Measurements from ENCODE around the gene PSMB11. TPM values are rescaled to one million over a fixed set of nuclear protein-coding genes. Genes with fewer than 3 reads are reported as not detected.

The PSMB11 gene
- total RNA-seq, 1 donor = not detected

DNA sequence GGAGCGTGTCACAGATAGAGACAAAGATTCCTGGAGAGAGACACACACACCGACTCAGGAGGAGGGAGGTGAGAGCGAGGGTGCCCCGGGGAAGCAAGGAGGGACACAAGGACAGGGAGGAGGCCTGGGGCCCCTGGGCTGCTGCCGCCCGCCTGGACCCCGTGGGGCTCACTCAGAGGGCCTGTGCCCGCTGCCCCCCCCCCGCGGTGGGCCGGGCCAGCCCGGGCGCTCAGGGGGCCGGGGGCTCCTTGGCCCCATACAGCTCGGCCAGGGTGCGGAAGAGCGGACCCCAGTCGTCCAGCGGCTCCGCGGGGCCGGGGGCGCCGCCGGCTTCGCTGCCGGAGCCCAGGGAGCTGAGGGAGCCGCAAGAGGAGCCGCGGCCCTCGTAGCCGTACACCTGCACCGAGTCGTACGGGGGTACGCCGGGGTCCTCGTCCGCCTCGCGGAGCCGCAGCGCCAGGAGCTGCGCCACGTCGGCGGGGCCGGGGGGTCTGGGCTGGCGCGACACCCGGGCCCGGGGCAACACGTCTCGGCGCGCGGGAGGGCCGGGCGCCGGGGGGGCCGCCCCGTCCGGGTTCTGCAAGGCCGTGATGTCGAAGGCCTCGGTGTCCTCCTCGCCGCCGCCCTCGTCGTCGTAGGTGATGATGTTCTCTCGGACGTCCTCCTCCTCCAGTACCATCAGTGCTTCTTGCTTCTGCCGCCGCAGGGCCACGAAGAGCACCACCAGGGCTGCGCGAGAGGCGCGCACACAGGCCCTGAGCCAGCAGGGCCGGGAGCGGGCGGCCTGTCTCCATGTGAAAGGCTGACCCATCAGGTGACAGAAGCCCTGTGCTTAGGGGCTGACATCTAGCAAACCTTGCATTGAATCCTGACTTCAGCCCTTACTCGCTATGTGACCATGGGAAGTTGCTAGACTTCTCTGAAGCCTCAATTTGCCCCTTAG lies 6.0 kb downstream of the PSMB11 start:
- Histone ChIP-seq H3K4me1 (ENCODE audit: insufficient read depth, low read length) (no peaks in the 10 kb centered on the region), H3K79me2 (ENCODE audit: insufficient read depth, low read length) (no peaks in the 10 kb centered on the region), H3K27ac (ENCODE audit: low read depth, low read length) (no peak overlapping the region), H3K4me3 (ENCODE audit: insufficient read depth, low read length) (no peak overlapping the region), H3K9me3 (ENCODE audit: low read depth, low read length) (no peaks in the 10 kb centered on the region), H3K27me3 (ENCODE audit: insufficient read depth, low read length) (no peaks in the 10 kb centered on the region), H3K36me3 (ENCODE audit: insufficient read depth, low read length) (no peaks in the 10 kb centered on the region), H2AFZ (ENCODE audit: low read length) (no peak overlapping the region), H4K20me1 (ENCODE audit: insufficient read depth, low read length) (no peaks in the 10 kb centered on the region), H3K4me2 (ENCODE audit: insufficient read depth, low read length) (no peak overlapping the region)
- no peak for TF ChIP-seq CTCF (IDR thresholded peaks at IDR 0.05; ENCODE audit: extremely low read depth, low read depth, low read length)
- DNase-seq (ENCODE audit: insufficient read length, low spot score, missing footprints) = peak; percentile 73

GRCh38 chr14:23049011-23049410 lies 7.0 kb downstream of the PSMB11 start:
- Histone ChIP-seq H3K36me3 (ENCODE audit: insufficient read depth, low read length) (no peaks in the 10 kb centered on the region), H3K27me3 (ENCODE audit: insufficient read depth, low read length) (no peaks in the 10 kb centered on the region), H3K9me3 (ENCODE audit: low read depth, low read length) (no peaks in the 10 kb centered on the region), H3K79me2 (ENCODE audit: insufficient read depth, low read length) (no peaks in the 10 kb centered on the region), H3K4me3 (ENCODE audit: insufficient read depth, low read length) (no peak overlapping the region), H4K20me1 (ENCODE audit: insufficient read depth, low read length) (no peaks in the 10 kb centered on the region), H3K4me1 (ENCODE audit: insufficient read depth, low read length) (no peaks in the 10 kb centered on the region), H3K27ac (ENCODE audit: low read depth, low read length) (no peak overlapping the region), H3K4me2 (ENCODE audit: insufficient read depth, low read length) (no peak overlapping the region), H2AFZ (ENCODE audit: low read length) (no peak overlapping the region)
- DNase-seq (ENCODE audit: insufficient read length, low spot score, missing footprints) = peak; percentile 8
- no peak for TF ChIP-seq CTCF (IDR thresholded peaks at IDR 0.05; ENCODE audit: extremely low read depth, low read depth, low read length)

DNA sequence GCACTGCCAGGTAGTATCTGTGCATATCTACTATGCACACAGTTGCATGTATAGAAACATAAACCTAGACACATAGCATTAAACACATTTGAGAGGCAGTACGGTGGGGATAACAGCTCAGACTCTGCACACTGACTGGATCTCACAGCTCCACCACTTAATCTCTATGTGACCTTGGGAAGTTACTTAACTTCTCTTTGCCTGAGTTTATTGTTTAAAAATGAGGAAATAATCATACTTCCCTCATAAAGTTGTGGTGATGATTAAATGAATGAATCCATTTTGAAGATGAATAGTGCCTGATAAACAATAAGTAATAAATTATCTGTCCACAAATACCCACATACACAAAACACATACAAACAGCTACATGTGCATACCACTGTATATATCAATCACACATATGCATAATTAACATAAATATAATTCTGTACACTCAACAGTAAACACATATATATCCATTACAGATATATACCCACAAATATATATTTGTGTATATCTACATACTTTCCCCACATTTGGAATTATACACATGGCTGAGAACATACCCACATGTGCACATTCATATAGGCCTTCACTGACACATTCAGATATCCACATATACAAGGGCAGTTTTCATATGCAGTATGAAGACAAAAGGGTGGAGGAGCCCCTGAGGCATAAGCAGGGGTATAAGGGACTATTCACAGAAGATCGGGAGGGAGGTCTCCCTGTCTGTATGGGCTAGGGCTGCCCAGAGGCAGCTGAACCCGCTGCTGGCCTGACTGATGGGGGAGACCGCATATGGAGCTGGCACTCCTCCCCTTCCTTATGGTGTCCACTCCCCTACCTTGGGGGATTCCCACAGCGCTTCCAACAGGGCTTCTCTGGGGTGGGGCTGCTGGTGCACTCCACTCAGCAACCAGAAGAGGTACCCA lies 9.4 kb downstream of the PSMB11 start:
- H3K79me2 ChIP-seq (ENCODE audit: insufficient read depth, low read length) = no peaks in the 10 kb centered on the region
- H2AFZ ChIP-seq (ENCODE audit: low read length) = no peak overlapping the region
- no peaks in the 10 kb centered on the region for H3K9me3 ChIP-seq (ENCODE audit: low read depth, low read length)
- TF ChIP-seq CTCF (IDR thresholded peaks at IDR 0.05; ENCODE audit: extremely low read depth, low read depth, low read length) = no peak
- H3K27ac ChIP-seq (ENCODE audit: low read depth, low read length) = no peak overlapping the region
- H3K4me1 ChIP-seq (ENCODE audit: insufficient read depth, low read length) = peaks cover 2% of the 10 kb centered on the region
- H3K4me2 ChIP-seq (ENCODE audit: insufficient read depth, low read length) = no peak overlapping the region
- H3K36me3 ChIP-seq (ENCODE audit: insufficient read depth, low read length) = no peaks in the 10 kb centered on the region
- no peak overlapping the region for H3K4me3 ChIP-seq (ENCODE audit: insufficient read depth, low read length)
- no peaks in the 10 kb centered on the region for H4K20me1 ChIP-seq (ENCODE audit: insufficient read depth, low read length)
- DNase-seq (ENCODE audit: insufficient read length, low spot score, missing footprints) = peak; percentile 62
- H3K27me3 ChIP-seq (ENCODE audit: insufficient read depth, low read length) = no peaks in the 10 kb centered on the region
